ENCODE data around the gene CHSY1. TPM values are rescaled to one million over a fixed set of nuclear protein-coding genes. Genes with fewer than 3 reads are reported as not detected.
A peak's percentile ranks its signal among the peaks of the same experiment; 100 is the strongest.

CHSY1 gene
- total and polyA plus RNA-seq, 10 donors = 6.8 to 99.5 (median 52.8) TPM

DNA sequence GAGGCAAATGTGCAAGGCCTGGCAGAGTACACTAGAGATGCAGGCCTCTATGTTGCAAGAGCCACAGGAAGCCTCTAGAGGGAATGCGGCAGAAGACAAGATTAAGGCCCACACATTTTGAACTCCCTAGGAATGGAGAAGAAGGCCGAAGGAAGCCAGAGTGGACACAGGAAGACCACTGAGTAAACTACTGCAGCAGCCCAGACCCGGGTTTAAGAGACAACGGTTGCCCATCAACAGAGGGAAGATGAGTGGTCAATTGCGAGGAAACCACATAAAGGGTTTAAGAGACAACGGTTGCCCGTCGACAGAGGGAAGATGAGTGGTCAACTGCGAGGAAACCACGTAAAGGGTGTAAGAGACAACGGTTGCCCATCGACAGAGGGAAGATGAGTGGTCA is 14.6 kb downstream of the CHSY1 start:
- intact Hi-C loops (cut with DNase I; ENCODE audit: low total_unique reads) = loop anchor here (10.0 kb wide), 1 partner anchor 52 kb away; no protein-coding TSS in a partner anchor
- 47 to 72% (median 58%) methylated on average over 12 of the region's 12 CpGs for WGBS, 5 donors
- TF ChIP-seq POLR2AphosphoS5 (IDR thresholded peaks at IDR 0.05) (no peak), POLR2A (IDR thresholded peaks at IDR 0.05) (no peak)
- TF ChIP-seq, protein P1, sequence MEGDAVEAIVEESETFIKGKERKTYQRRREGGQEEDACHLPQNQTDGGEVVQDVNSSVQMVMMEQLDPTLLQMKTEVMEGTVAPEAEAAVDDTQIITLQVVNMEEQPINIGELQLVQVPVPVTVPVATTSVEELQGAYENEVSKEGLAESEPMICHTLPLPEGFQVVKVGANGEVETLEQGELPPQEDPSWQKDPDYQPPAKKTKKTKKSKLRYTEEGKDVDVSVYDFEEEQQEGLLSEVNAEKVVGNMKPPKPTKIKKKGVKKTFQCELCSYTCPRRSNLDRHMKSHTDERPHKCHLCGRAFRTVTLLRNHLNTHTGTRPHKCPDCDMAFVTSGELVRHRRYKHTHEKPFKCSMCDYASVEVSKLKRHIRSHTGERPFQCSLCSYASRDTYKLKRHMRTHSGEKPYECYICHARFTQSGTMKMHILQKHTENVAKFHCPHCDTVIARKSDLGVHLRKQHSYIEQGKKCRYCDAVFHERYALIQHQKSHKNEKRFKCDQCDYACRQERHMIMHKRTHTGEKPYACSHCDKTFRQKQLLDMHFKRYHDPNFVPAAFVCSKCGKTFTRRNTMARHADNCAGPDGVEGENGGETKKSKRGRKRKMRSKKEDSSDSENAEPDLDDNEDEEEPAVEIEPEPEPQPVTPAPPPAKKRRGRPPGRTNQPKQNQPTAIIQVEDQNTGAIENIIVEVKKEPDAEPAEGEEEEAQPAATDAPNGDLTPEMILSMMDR (IDR thresholded peaks at IDR 0.05 in 8 of 11, conservative IDR thresholded peaks at IDR 0.05 in 3 of 11) = no peak
- H3K4me1 ChIP-seq = peaks cover 30 to 100% (median 66%) of the 10 kb centered on the region in 6 donors
- no peak for DNase-seq
- H3K27ac ChIP-seq = peak overlapping the region in 4 of 8 donors; percentile 44 to 87 (median 68)
- H3K27me3 ChIP-seq (replicated peaks in 1 of 7) = no peaks in the 10 kb centered on the region
- peaks cover 0 to 30% (median 24%) of the 10 kb centered on the region in 6 donors for H3K36me3 ChIP-seq
- H3K4me3 ChIP-seq = peak overlapping the region in 1 of 8 donors; percentile 7
- H3K9me3 ChIP-seq = no peaks in the 10 kb centered on the region

DNA sequence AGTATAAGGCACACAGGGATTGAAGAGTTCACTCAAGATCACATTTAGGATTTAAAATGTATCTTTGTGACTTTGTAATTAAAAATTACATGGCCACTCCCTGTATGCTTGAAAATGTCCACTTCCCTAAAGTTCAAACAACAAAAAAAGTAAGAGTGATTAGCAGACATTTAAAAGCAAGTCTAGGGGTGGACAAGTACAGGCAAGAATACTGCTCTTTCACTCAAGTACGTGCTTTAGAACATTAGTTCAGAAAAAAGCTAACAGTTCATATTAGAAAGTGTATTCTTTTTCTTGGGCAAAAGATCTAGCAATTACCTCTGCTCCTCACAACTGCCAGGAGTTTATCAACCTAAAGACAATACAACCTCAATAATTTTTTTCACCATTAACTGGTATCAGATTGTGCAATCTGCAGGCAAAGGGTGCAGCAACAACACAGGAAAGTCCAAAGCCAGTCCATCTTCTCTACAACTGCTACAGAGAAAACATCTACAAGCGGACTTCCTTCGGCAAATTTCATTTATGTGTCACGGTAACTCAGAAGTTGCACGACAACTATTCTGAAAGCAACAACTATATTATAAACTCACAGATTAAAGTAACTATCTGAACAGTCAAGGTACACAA is 18.1 kb downstream of the CHSY1 start:
- H3K4me3 ChIP-seq = no peak overlapping the region
- no peak for DNase-seq
- intact Hi-C loops (cut with DNase I; ENCODE audit: low total_unique reads) = loop anchor here (10.0 kb wide), 1 partner anchor 49 kb away; no protein-coding TSS in a partner anchor
- TF ChIP-seq POLR2AphosphoS5 (IDR thresholded peaks at IDR 0.05) = no peak
- no peak for TF ChIP-seq POLR2A (IDR thresholded peaks at IDR 0.05)
- TF ChIP-seq, protein P1 (IDR thresholded peaks at IDR 0.05 in 8 of 11, conservative IDR thresholded peaks at IDR 0.05 in 3 of 11) = no peak
- WGBS, 5 donors = 70 to 93% (median 85%) methylated on average over 5 of the region's 5 CpGs
- H3K9me3 ChIP-seq = peaks cover 0 to 10% (median 7%) of the 10 kb centered on the region in 8 donors
- H3K27me3 ChIP-seq (replicated peaks in 1 of 7) = no peaks in the 10 kb centered on the region
- H3K27ac ChIP-seq = peak overlapping the region in 1 of 8 donors; percentile 18
- H3K36me3 ChIP-seq = peaks cover 0 to 59% (median 28%) of the 10 kb centered on the region in 6 donors
- peaks cover 3 to 94% (median 40%) of the 10 kb centered on the region in 6 donors for H3K4me1 ChIP-seq

DNA sequence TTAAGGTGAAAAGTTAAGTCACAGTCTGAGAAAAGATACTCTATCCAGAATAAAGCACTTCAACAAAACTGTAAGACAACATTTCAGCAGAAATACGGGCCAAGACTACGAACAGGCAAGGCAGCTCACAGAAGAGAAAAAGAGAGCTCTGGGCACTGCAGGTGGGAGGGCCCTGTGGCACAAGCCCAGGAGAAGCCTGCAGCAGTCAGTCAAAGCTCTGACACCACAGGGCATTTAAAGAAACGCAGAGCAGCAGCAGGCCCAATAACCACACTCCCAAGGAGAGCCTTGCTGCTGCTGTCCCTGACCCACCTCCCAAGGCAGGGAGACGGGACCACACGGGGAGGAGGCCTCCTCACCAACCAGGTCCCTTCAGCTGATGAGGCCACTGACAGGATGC is 19.2 kb downstream of the CHSY1 start:
- H3K4me1 ChIP-seq = peaks cover under 1 to 85% (median 31%) of the 10 kb centered on the region in 6 donors
- H3K9me3 ChIP-seq = peaks cover 3 to 21% (median 18%) of the 10 kb centered on the region in 8 donors
- no peaks in the 10 kb centered on the region for H3K27me3 ChIP-seq (replicated peaks in 1 of 7)
- no peak for TF ChIP-seq POLR2AphosphoS5 (IDR thresholded peaks at IDR 0.05)
- TF ChIP-seq, protein P1 (IDR thresholded peaks at IDR 0.05 in 8 of 11, conservative IDR thresholded peaks at IDR 0.05 in 3 of 11) = no peak
- peaks cover 0 to 66% (median 28%) of the 10 kb centered on the region in 6 donors for H3K36me3 ChIP-seq
- H3K27ac ChIP-seq = peak overlapping the region in 1 of 8 donors; percentile 26
- intact Hi-C loops (cut with DNase I; ENCODE audit: low total_unique reads) = loop anchor here (10.0 kb wide), 1 partner anchor 48 kb away; no protein-coding TSS in a partner anchor
- no peak for DNase-seq
- WGBS, 5 donors = 67 to 85% (median 79%) methylated on average over 3 to 5 of the region's 5 CpGs
- H3K4me3 ChIP-seq = no peak overlapping the region

DNA sequence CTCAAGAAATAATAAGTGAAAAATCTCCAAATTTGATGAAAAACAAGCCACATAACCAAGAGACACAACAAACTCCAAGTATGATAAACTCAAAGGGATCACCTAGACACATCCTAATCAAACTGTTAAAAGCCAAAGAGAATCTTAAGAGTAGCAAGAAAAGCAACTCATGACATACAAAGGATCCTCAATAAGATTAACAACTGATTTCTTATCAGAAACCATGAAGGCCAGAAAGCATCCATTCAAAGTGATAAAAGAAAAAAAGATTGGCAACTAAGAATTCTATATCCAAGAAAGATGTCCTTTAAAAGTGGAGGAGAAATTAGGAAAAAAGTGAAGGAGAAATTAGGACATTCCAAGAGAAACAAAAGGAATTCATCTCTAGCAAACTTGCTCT is 23.5 kb downstream of the CHSY1 start:
- DNase-seq = no peak
- peaks cover 0 to 72% (median 12%) of the 10 kb centered on the region in 6 donors for H3K36me3 ChIP-seq
- H3K4me1 ChIP-seq = peaks cover 0 to 82% (median 13%) of the 10 kb centered on the region in 6 donors
- no peak overlapping the region for H3K4me3 ChIP-seq
- no peak overlapping the region for H3K27ac ChIP-seq
- intact Hi-C loops (cut with DNase I; ENCODE audit: low total_unique reads) = no loop called here
- peaks cover 3 to 25% (median 19%) of the 10 kb centered on the region in 8 donors for H3K9me3 ChIP-seq
- no peaks in the 10 kb centered on the region for H3K27me3 ChIP-seq (replicated peaks in 1 of 7)
- no peak for TF ChIP-seq POLR2A (IDR thresholded peaks at IDR 0.05)
